ENCODE results near the gene ARFGEF2. TPM values are rescaled to one million over a fixed set of nuclear protein-coding genes. Genes with fewer than 3 reads are reported as not detected.
A peak's percentile ranks its signal among the peaks of the same experiment; 100 is the strongest.

Gene ARFGEF2
- polyA plus RNA-seq, 1 donor from 2014 or later = 19.8 TPM

- no peak for TF ChIP-seq MXI1 (conservative IDR thresholded peaks at IDR 0.05; ENCODE audit: poor library complexity, severe bottlenecking)
- no peak for TF ChIP-seq CTCF (IDR thresholded peaks at IDR 0.05; ENCODE audit: poor library complexity, severe bottlenecking)
- no peak for TF ChIP-seq EZH2 (IDR thresholded peaks at IDR 0.05; ENCODE audit: borderline replicate concordance, insufficient read depth, low read length, poor library complexity, severe bottlenecking)
- TF ChIP-seq EP300 (conservative IDR thresholded peaks at IDR 0.05; ENCODE audit: poor library complexity, severe bottlenecking) = no peak
- no peak for TF ChIP-seq POLR2AphosphoS5 (IDR thresholded peaks at IDR 0.05)
- TF ChIP-seq REST (IDR thresholded peaks at IDR 0.05; ENCODE audit: borderline replicate concordance) = no peak
- TF ChIP-seq RAD21 (conservative IDR thresholded peaks at IDR 0.05) = no peak
- no peak for TF ChIP-seq TAF1 (IDR thresholded peaks at IDR 0.05; ENCODE audit: low read depth)
- no peak for TF ChIP-seq SMC3 (conservative IDR thresholded peaks at IDR 0.05; ENCODE audit: poor library complexity)
- no peaks in the 10 kb centered on the region for H3K9me3 ChIP-seq (ENCODE audit: low read length)
- peak overlapping the region; percentile 91 for H3K27ac ChIP-seq (ENCODE audit: low read length)
Observed at GRCh38 chr20:49045440-49046086, 124.1 kb downstream of the ARFGEF2 start.

GRCh38 chr20:49046087-49046900 lies 124.8 kb downstream of the ARFGEF2 start, which contains the start of gene CSE1L:
TSS of gene CSE1L (plus strand) at chr20:49046312. CDS start at chr20:49058464, 12,152 bp downstream.
- Histone ChIP-seq H2AFZ (ENCODE audit: low read depth, low read length) (peak within 1 kb of the TSS; percentile 97), H3K36me3 (ENCODE audit: insufficient read depth, low read length) (no peaks in the 10 kb centered on the region), H3K27ac (ENCODE audit: low read length) (peak within 1 kb of the TSS; percentile 91), H3K9me2 (ENCODE audit: insufficient read depth, low read length) (no peaks in the 10 kb centered on the region), H3K27me3 (ENCODE audit: insufficient read depth, low read depth, low read length) (no peaks in the 10 kb centered on the region), H3K79me2 (replicated peaks; ENCODE audit: insufficient read depth, low read length) (peaks cover 47% of the 10 kb centered on the region), H3K4me2 (ENCODE audit: low read length) (peak within 1 kb of the TSS; percentile 97), H3K4me3 (ENCODE audit: low read length) (peak within 1 kb of the TSS; percentile 90), H3K9ac (ENCODE audit: low read length) (peak within 1 kb of the TSS; percentile 96), H3K9me3 (ENCODE audit: low read length) (no peaks in the 10 kb centered on the region), H3F3A (ENCODE audit: insufficient read depth, low read length, poor library complexity, severe bottlenecking) (peaks cover 4% of the 10 kb centered on the region), H4K20me1 (ENCODE audit: insufficient read depth) (no peaks in the 10 kb centered on the region)
- TF ChIP-seq EP300 (conservative IDR thresholded peaks at IDR 0.05; ENCODE audit: poor library complexity, severe bottlenecking) = peak; percentile 11
- TF ChIP-seq POLR2AphosphoS5 (IDR thresholded peaks at IDR 0.05) = peak; percentile 97
- TF ChIP-seq REST (IDR thresholded peaks at IDR 0.05; ENCODE audit: borderline replicate concordance) = peak; percentile 58
- peak; percentile 93 for TF ChIP-seq MXI1 (conservative IDR thresholded peaks at IDR 0.05; ENCODE audit: poor library complexity, severe bottlenecking)
- no peak for TF ChIP-seq SMC3 (conservative IDR thresholded peaks at IDR 0.05; ENCODE audit: poor library complexity)
- TF ChIP-seq CTCF (IDR thresholded peaks at IDR 0.05; ENCODE audit: poor library complexity, severe bottlenecking) = peak; percentile 40
- no peak for TF ChIP-seq RAD21 (conservative IDR thresholded peaks at IDR 0.05)
- peak; percentile 89 for TF ChIP-seq TAF1 (IDR thresholded peaks at IDR 0.05; ENCODE audit: low read depth)
- TF ChIP-seq EZH2 (IDR thresholded peaks at IDR 0.05; ENCODE audit: borderline replicate concordance, insufficient read depth, low read length, poor library complexity, severe bottlenecking) = no peak

More at GRCh38 chr20:49045440-49046086, 124.1 kb downstream of the ARFGEF2 start:
- H3K4me3 ChIP-seq (ENCODE audit: low read length) = peak overlapping the region; percentile 90
- no peaks in the 10 kb centered on the region for H3K27me3 ChIP-seq (ENCODE audit: insufficient read depth, low read depth, low read length)
- H3K9ac ChIP-seq (ENCODE audit: low read length) = peak overlapping the region; percentile 96
- peaks cover 4% of the 10 kb centered on the region for H3F3A ChIP-seq (ENCODE audit: insufficient read depth, low read length, poor library complexity, severe bottlenecking)
- H3K79me2 ChIP-seq (replicated peaks; ENCODE audit: insufficient read depth, low read length) = peaks cover 39% of the 10 kb centered on the region
- no peaks in the 10 kb centered on the region for H3K36me3 ChIP-seq (ENCODE audit: insufficient read depth, low read length)
- peak overlapping the region; percentile 67 for H3K4me2 ChIP-seq (ENCODE audit: low read length)
- no peaks in the 10 kb centered on the region for H4K20me1 ChIP-seq (ENCODE audit: insufficient read depth)
- H3K9me2 ChIP-seq (ENCODE audit: insufficient read depth, low read length) = no peaks in the 10 kb centered on the region
- H2AFZ ChIP-seq (ENCODE audit: low read depth, low read length) = peak overlapping the region; percentile 73
